ENCODE results near the gene WBP2.

- TF ChIP-seq REST (IDR thresholded peaks at IDR 0.05; ENCODE audit: low read depth) (no peak), CTCF (IDR thresholded peaks at IDR 0.05 in 2 of 3, conservative IDR thresholded peaks at IDR 0.05 in 1 of 3; ENCODE audit: borderline replicate concordance in 1 of 3, insufficient read depth in 1 of 3, low read depth in 2 of 3, low read length in 2 of 3) (no peak), POLR2AphosphoS5 (IDR thresholded peaks at IDR 0.05; ENCODE audit: low read depth, low read length) (no peak), EZH2 (IDR thresholded peaks at IDR 0.05) (no peak), POLR2A (IDR thresholded peaks at IDR 0.05; ENCODE audit: borderline replicate concordance, extremely low read depth, insufficient read depth, insufficient read length) (no peak), MAX (IDR thresholded peaks at IDR 0.05) (no peak), JUND (IDR thresholded peaks at IDR 0.05) (no peak), FOSL1 (IDR thresholded peaks at IDR 0.05; ENCODE audit: low read depth) (no peak), EGR1 (IDR thresholded peaks at IDR 0.05; ENCODE audit: low read depth) (no peak), EZH2phosphoT487 (IDR thresholded peaks at IDR 0.05; ENCODE audit: borderline replicate concordance) (no peak)
These were observed 46.6 kb upstream of the WBP2 start for GRCh38 chr17:75901727-75902126.

All from HCT116 (cell line).